Uterus (tissue), 4 donors: Measurements from ENCODE around the gene ZNF428. TPM values are rescaled to one million over a fixed set of nuclear protein-coding genes. Genes with fewer than 3 reads are reported as not detected.

Experiments used
- DNase-seq, 2 donors: peaks; one replicate each; pipeline ENCODE4 v3.0.0-alpha.2; 2019 to 2020
- H3K27ac ChIP-seq, 2 donors: fragments of 200-600 bp; sonication (generic); 1 replicate in 1 of 2; 2 replicates in 1 of 2; pipeline ENCODE4 v1.5.1; 2016 to 2018
- H3K27me3 ChIP-seq, 2 donors: fragments of 200-600 bp; sonication (generic); one replicate each; pipeline ENCODE4 v1.5.1; 2018 to 2019; ENCODE audit warnings: control low read depth in 1 of 2
- H3K36me3 ChIP-seq, 2 donors: fragments of 200-600 bp; sonication (generic); one replicate each; pipeline ENCODE4 v1.5.1; 2019; ENCODE audit warnings: control low read depth in 1 of 2
- H3K4me1 ChIP-seq, 2 donors: fragments of 200-600 bp; sonication (generic); one replicate each; pipeline ENCODE4 v1.5.1; 2018 to 2019; ENCODE audit warnings: control low read depth in 1 of 2
- H3K4me3 ChIP-seq, 2 donors: fragments of 200-600 bp; sonication (generic); 1 replicate in 1 of 2; 2 replicates in 1 of 2; pipeline ENCODE4 v1.5.1; 2018 to 2019; ENCODE audit warnings: mild to moderate bottlenecking in 1 of 2
- H3K9me3 ChIP-seq, 2 donors: fragments of 200-600 bp; sonication (generic); one replicate each; pipeline ENCODE4 v1.5.1; 2019; ENCODE audit warnings: control low read depth in 1 of 2
- CTCF ChIP-seq, 4 experiments: fragments of 200-600 bp in 2 of 4; fragments of 450-650 bp in 2 of 4; sonication (generic) in 2 of 4; IDR thresholded peaks; one replicate each; pipeline ENCODE4 v1.5.1; 2016 to 2019; ENCODE audit warnings: antibody characterized with exemption in 4 of 4, mild to moderate bottlenecking in 2 of 4, moderate library complexity in 1 of 4
- POLR2A ChIP-seq, 2 donors: fragments of 450-650 bp; IDR thresholded peaks; one replicate each; pipeline ENCODE4 v1.6.1; 2016; ENCODE audit warnings: antibody characterized with exemption in 2 of 2, mild to moderate bottlenecking in 1 of 2, moderate library complexity in 1 of 2
- intact Hi-C: fragments of 100-400 bp; cut with DNase I; formaldehyde crosslinking; loops from one replicate; pipeline ENCODE4 v1.15.1; 2023; ENCODE audit warnings: low total_unique reads
- total RNA-seq, 4 donors: library from RNA; depleted of rRNA in 3 of 4; stranded (reverse); fragments of >200 nt in 3 of 4; gene quantifications; one replicate each; pipeline versions ENCODE4 v1.1.0 to v1.2.4, GENCODE V29; 2014 to 2023
- donor health status: DM: yes; HTN: yes; CAD: no.

ZNF428 gene
- total RNA-seq, 4 donors from 2014 or later: 1.5 to 83.3 (median 44.5) TPM

- no peak for DNase-seq
- TF ChIP-seq POLR2A (IDR thresholded peaks at IDR 0.05) (no peak), CTCF (IDR thresholded peaks at IDR 0.05) (no peak)
Observed at GRCh38 chr19:43648633-43649032, 29.2 kb upstream of the ZNF428 start.

GRCh38 chr19:43644181-43644580 lies 24.8 kb upstream of the ZNF428 start:
- Histone ChIP-seq H3K9me3 (no peaks in the 10 kb centered on the region), H3K27me3 (no peaks in the 10 kb centered on the region), H3K36me3 (no peaks in the 10 kb centered on the region), H3K4me3 (no peak overlapping the region), H3K4me1 (peaks cover 0 to 11% of the 10 kb centered on the region in 2 donors), H3K27ac (no peak overlapping the region)
- no peak for DNase-seq
- no peak for TF ChIP-seq CTCF (IDR thresholded peaks at IDR 0.05)
- no peak for TF ChIP-seq POLR2A (IDR thresholded peaks at IDR 0.05)
- intact Hi-C loops: no loop called here

More at GRCh38 chr19:43648633-43649032, 29.2 kb upstream of the ZNF428 start:
- H3K9me3 ChIP-seq: no peaks in the 10 kb centered on the region
- H3K27me3 ChIP-seq: no peaks in the 10 kb centered on the region
- intact Hi-C loops: no loop called here
- H3K36me3 ChIP-seq: no peaks in the 10 kb centered on the region
- no peak overlapping the region for H3K4me3 ChIP-seq
- no peaks in the 10 kb centered on the region for H3K4me1 ChIP-seq
- no peak overlapping the region for H3K27ac ChIP-seq

- Histone ChIP-seq H3K36me3 (no peaks in the 10 kb centered on the region), H3K27me3 (no peaks in the 10 kb centered on the region), H3K4me3 (no peak overlapping the region), H3K27ac (peak overlapping the region in 1 of 2 donors; percentile 49), H3K4me1 (peaks cover 0 to 13% of the 10 kb centered on the region in 2 donors), H3K9me3 (no peaks in the 10 kb centered on the region)
- intact Hi-C loops: no loop called here
- no peak for DNase-seq
- TF ChIP-seq POLR2A (IDR thresholded peaks at IDR 0.05): no peak
- TF ChIP-seq CTCF (IDR thresholded peaks at IDR 0.05): no peak
Observed at GRCh38 chr19:43643326-43643725, 23.9 kb upstream of the ZNF428 start.

GRCh38 chr19:43642531-43642930 lies 23.1 kb upstream of the ZNF428 start:
- H3K4me1 ChIP-seq: peaks cover 0 to 13% of the 10 kb centered on the region in 2 donors
- no peak for DNase-seq
- H3K27me3 ChIP-seq: no peaks in the 10 kb centered on the region
- H3K9me3 ChIP-seq: no peaks in the 10 kb centered on the region
- no peak for TF ChIP-seq POLR2A (IDR thresholded peaks at IDR 0.05)
- peak overlapping the region in 1 of 2 donors; percentile 49 for H3K27ac ChIP-seq
- intact Hi-C loops: no loop called here
- no peak overlapping the region for H3K4me3 ChIP-seq
- no peaks in the 10 kb centered on the region for H3K36me3 ChIP-seq

GRCh38 chr19:43641333-43641732 lies 21.9 kb upstream of the ZNF428 start:
- TF ChIP-seq POLR2A (IDR thresholded peaks at IDR 0.05): no peak
- H3K4me3 ChIP-seq: no peak overlapping the region
- DNase-seq: no peak
- no peaks in the 10 kb centered on the region for H3K36me3 ChIP-seq
- H3K4me1 ChIP-seq: peaks cover 0 to 13% of the 10 kb centered on the region in 2 donors
- H3K9me3 ChIP-seq: no peaks in the 10 kb centered on the region
- no peaks in the 10 kb centered on the region for H3K27me3 ChIP-seq
- no peak overlapping the region for H3K27ac ChIP-seq
- intact Hi-C loops: no loop called here

GRCh38 chr19:43640424-43640757 lies 21.0 kb upstream of the ZNF428 start:
- Histone ChIP-seq H3K27me3 (no peaks in the 10 kb centered on the region), H3K4me3 (peak overlapping the region; percentile 49 to 52), H3K27ac (no peak overlapping the region), H3K36me3 (no peaks in the 10 kb centered on the region), H3K9me3 (no peaks in the 10 kb centered on the region), H3K4me1 (peaks cover 0 to 13% of the 10 kb centered on the region in 2 donors)
- no peak for DNase-seq
- no peak for TF ChIP-seq POLR2A (IDR thresholded peaks at IDR 0.05)
- no peak for TF ChIP-seq CTCF (IDR thresholded peaks at IDR 0.05)
- intact Hi-C loops: no loop called here
